ENCODE data around the gene MMP21.

The MMP21 gene

DNA sequence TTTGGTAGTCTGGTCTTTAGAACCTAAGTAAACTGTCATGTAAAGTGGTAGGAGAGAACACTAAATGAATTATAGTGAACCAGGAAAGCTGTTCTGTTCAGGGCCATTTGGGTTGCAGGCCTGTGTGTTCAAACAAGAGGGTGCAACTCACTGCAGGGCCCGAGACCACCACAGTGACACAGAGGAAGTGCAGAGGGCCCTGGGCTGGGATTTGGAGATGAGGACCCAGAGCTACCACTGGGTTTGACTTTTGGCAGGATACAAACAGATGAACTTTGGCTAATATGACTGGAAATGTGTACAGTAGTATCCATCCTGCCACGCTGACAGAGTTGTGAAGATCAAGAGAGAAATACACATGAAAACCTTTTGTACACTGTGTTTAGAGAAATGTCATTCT, 9.8 kb downstream of the MMP21 start:
- no peak for DNase-seq (ENCODE audit: low spot score)

DNA sequence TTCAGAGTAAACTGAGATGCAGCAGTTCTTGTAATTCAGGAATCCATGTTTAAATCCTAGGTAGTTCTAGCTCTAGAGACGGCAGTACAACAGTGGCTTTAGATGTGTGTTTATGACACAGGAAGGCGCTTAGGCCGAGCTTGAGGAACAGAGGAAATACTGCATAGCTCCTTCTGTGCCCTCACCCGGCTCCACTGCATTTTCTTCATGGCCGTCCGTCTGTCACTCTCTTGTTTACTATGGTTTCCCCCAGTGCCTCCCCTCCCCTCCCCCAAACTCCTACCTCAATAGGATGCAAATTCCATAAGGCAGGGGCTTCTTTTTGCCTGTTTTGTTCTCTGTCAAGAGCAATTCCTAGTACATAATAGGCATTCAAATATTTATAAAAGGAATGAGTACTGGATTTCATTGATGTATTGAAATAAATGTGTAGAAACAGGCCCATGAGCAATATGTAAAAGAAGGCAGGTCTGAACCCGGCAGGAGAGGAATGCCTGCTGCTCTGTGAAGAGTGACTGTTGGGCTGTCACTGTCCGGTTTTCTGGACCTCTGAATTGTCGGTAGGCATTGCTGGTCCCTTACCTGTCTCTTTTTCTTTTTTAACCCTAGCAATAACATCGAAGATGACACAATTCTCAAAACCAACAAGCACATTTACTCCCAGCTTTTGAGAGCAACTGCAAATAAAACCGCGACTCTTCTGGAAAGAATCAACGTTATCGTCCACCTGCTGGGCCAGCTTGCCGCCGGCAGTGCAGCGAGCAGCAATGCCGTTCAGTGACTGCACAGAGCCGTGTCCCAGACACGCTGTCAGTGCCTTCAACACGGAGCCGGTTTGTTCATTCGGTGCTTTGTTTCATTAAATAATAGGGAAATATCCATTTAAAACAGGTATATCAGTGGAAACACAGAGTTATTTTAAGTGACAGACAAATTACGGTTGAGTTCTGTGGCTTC, 12.7 kb downstream of the MMP21 start:
- peak; percentile 31 for DNase-seq (ENCODE audit: low spot score)

DNA sequence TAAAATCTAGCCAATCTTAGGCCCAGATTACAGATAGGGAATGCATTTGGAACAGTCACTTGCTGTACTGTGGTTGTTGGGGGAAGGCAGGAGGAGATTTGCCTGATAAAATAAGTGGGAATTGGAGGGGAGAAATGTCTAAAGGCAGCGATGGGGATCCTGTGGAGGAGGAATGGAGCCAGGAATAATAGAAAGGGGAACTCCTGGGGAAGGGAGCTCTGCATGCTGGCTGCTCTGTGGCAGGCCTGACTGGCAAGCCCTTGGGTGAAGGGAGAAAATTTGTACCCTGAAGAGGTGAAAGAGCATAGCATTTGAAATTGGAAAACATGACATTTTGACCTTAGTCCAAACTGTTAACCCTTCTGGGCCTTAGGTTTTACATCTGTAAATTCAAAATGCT, 13.7 kb downstream of the MMP21 start:
- DNase-seq (ENCODE audit: low spot score), result no peak

DNA sequence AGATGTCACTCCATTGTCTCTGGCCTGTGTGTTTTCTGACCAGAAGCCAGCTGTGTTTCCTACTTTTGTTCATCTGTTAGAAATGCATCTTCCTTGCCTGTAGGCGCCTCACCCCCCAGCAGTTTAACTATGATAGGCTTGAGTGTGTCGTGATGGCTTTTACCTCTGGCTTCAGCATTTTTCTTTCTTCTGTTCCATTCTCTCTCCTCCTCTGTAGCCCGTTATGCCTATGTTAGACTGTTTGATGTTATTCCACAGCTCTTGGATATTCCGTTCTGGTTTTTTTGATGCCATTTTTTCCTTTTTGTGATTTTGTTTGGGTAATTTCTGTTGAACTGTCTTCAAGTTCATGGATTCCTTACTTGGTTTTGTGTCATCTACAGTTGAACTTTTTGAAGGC, 17.9 kb downstream of the MMP21 start:
- no peak for DNase-seq (ENCODE audit: low spot score)

DNA sequence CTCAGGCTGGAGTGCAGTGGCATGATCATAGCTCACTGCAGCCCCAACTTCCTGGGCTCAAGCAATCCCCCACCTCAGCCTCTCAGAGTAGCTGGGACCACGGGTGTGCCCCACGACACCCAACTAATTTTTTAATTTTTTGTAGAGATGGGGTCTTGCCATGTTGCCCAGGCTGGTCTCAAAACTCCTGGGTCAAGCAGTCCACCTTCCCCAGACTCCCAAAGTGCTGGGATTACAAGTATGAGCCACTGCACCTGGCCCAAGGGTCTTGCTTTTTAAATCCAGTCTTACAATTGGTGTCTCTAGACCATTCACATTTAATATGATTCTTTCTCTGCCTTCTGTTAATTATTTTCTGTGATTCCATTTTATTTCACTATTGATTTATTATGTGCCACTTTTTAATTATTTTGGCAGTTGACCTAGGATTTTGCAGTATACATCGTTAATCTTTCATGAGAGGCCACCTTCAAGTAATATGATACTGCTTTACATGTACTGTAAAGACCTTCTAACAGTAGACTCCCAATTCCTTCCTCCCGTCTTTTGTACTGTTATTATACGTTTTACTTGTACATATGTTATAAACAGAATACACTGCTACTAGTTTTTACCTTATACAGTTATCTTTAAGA, 18.7 kb downstream of the MMP21 start:
- no peak for DNase-seq (ENCODE audit: low spot score)

DNA sequence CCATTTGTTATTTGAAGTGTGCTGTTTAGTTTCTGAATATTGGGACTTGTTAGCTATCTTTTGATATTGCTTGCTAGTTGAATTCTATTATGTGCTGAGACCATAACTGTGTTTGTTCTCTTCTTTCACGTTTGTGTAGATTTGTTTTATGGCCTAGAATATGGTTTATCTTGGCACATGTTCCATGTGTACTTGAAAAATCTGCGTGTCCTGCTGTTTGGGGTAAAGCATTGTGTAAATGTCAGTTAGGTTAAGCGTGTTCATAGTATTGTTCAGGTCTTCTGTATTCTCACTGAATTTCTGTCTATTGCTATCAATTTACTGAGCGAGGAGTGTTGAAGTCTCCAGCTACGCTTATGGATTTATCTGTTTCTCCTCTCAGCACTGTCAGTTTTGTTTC, 19.4 kb downstream of the MMP21 start:
- no peak for DNase-seq (ENCODE audit: low spot score)

DNA sequence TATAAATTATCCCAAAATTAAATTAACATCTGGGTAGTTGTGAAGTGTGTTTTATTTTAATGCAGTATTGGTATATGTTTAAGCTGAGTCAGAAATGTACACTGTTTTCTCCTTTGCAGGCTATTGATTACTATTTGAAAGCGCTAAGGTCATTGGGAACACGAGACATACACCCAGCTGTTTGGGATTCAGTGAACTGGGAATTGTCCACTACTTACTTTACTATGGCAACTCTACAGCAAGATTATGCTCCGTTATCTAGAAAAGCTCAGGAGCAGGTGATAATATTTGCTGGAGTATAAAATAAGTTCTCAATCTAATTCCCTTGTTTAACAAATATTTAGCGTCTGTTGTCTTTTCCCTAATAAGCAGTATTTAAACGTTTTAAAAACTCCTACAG, 28.2 kb downstream of the MMP21 start:
- no peak for DNase-seq (ENCODE audit: low spot score)

DNA sequence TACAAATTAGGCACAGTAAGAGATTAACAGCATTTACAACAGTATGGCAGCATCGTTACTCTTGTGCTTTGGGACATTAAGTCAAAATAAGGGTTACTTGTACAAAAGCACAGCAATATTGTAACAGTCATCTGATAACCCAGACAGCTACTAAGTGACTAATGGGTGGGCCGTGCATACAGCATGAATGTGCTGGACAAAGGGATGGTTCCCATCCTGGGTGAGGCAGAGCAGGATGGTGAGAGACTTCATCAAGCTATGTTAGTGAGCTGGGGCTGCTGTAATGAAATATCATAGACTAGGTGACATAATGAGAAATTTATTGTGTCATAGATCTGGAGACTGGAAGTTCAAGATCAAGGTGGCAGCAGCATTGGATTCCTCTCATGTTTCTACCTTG, 30.7 kb downstream of the MMP21 start:
- DNase-seq (ENCODE audit: low spot score), result no peak

DNA sequence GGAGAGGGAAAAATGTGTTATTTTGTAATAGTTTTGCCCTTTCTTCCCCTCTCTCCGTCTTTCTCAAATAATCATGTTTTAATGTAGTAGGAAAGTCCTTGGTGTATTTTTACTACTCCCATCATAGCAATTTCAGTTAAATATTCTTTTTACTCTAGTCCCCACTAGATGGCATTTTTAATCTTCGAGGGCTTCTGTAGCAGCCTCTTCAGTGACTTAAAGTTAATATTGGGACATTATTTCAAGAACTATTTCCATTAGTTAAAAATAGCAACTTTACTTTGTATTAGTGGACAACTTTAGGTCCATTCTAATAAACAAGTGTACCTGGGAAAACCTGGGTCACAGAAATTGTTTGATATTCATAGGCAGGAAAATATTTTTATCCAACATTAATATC, 33.2 kb downstream of the MMP21 start:
- no peak for DNase-seq (ENCODE audit: low spot score)

DNA sequence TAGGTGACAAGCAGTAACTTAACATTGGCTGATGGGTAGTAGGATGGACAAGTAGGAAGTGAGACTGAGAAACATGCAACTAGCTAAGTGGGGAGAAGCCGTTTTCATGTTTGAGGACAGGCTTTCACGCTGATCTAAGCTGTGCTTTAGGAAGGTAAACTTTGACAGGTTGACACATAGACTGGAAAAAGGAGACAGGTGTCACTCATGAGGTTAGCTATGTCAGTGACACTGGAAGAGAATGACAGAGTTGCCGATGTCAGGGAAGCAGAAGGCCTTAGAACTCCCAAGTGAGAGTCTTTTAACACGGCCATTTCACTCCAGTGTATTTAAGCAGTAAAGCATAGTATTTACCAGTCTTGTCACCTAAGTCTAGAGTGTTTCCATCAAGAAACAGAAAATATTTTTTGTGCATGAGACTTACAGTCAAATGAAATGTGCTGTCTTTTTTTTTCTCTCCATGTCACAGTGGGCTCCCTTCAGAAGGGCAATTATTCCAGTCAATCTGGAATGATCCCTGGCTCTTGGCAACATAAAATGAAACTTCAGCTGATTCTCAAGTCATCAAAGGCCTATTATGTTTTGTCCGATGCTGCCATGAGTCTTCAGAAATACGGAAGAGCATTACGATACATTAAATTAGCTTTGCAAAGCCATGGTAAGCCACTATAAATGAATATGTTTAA, 35.5 kb downstream of the MMP21 start:
- no peak for DNase-seq (ENCODE audit: low spot score)

DNA sequence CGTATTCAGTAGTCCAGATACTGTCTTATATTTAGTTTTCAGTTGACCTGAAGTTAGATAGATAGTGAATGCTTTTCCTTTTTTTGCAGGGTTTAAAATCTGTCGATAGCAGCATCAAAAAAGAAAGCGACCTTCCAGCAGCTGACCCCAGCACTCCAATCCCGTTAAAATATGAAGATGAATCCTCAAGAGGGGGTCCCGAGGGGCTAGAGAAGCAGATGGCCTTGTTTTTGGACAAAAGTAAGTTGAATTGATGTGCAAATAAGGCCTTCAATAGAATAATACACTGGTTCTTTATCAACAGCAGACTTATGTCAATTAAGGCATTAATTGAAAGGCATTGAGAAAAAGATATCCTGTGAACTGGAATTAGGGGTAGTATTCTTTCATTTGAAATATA, 37.4 kb downstream of the MMP21 start:
- no peak for DNase-seq (ENCODE audit: low spot score)

DNA sequence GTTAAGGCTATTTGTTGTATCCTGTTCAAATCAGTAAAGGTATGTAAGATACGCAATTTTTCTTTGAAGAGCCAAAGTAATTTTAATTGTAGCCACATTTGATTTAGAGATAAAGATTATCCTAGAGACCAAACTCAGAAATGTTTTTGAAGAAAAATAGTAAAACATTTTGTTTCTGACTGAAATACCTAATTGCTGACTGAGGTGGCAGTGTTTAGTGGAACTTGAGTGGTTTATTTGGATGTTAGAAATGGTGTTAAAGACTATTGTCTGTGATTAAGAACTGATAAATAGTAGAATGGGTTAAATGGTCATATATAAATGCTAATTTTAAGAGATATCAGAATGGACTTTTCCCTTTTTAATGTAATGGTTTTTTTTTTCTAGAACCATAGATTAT, 40.8 kb downstream of the MMP21 start:
- DNase-seq (ENCODE audit: low spot score), result no peak

DNA sequence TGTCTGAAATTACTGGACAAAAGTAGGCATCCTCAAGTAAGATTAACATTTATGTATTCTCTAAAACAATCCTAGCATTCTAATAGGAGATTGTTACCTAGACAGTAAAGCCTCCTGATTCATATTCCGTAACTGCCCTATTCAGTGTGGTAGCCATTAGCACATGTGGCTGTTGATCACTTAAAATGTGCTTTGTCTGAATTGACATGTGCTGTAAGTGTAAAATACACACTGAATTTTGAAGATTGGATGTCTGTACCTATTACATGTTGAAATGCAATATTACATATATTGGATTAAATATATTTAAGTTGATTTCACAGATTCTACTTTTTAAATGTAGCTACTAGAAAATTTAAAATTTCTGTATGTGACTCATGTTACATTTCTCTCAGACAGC, 41.5 kb downstream of the MMP21 start:
- no peak for DNase-seq (ENCODE audit: low spot score)

DNA sequence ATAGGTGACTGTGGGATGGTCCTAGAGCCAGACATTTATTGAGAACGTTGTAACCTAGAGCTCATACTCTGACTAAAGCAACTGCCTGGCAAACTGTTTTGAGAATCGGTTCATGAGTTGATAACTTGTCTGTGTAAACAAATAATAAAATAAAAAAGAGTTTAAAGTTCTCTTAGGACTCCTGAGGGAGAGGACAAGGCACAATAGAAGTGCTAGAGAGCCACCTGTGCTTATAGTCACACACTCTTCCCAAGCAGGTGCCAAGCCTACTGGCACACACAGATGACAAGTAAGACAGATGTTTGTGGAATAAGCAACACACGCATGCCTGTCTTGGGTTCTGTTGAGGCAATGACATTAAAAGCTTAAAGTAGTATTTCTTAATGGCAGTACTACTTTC, 48.2 kb downstream of the MMP21 start:
- DNase-seq (ENCODE audit: low spot score), result no peak

DNA sequence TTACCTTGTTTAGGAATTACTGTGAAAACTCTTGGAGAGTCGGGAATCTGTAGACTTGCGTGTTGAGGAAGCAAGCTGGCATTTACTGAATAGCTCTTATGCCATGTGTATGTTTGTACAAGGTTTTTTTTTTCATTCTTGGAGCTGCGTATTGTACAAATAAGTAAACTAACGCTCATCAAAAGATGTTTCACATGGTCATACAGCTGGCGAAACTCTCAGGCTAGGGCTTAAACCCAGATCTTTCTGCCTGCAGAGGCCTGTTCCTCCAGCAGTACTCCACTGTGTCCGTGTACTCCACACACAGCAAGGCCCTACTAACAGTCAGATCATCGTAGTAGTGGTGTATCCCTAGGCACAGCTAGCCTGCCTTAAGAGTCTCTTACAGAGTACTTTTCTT, 48.7 kb downstream of the MMP21 start:
- no peak for DNase-seq (ENCODE audit: low spot score)

DNA sequence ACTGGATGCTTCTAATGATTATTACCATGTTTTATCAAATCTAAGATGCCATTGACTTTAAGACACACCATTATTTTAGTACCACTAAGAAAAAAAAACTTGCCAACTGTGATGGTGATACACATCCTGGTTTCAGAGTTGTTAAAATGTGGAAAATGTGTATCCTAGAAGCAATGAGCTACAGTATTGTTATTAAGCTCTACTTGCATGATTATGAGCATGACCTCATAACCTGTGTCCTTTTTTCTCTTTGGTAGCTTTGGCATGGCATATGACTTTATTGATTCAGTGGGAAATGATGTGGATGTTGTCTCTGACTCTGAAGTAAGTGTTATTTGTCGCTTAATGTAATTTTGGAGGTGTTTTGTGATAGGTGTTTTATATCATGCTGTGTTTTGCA, 52.8 kb downstream of the MMP21 start:
- DNase-seq (ENCODE audit: low spot score), result no peak

DNA sequence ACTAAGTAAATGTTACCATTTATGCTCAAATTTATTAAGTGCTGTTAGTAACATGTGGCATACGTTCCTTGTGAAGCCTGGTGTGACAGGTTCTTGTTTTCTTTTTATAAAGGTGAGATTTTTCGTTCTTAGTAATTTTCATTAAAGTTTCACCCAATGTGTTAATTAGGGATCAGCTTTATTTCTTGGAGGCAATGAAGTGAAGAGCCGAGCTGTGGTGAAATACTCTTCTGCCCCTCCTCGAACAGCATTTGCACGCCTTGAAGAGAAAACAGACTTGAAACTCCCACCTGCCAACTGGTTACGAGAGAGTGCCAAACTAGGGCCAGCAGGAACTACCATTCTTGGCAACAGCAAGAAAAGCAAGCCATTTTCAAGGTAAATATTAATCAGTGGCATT, 54.6 kb downstream of the MMP21 start:
- no peak for DNase-seq (ENCODE audit: low spot score)

DNA sequence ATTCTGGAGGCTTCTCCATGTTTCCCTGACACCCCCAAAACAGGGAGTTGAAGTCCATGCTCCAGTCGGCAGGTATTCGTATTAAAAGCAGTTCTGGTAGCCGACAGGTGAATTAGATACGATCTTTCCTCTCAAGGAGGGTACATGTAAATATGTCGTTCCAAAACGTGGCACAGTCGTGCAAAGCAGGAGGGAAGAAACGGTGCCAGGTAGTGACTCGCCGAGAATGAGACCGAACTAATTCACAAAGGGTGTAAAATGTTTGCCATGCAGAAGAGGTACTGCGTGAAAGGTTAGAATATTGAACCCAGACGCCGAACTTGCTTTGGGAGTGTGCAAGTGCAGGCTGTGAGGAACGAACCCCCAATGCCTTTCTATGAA, 55.6 kb downstream of the MMP21 start:
- DNase-seq (ENCODE audit: low spot score), result no peak

DNA sequence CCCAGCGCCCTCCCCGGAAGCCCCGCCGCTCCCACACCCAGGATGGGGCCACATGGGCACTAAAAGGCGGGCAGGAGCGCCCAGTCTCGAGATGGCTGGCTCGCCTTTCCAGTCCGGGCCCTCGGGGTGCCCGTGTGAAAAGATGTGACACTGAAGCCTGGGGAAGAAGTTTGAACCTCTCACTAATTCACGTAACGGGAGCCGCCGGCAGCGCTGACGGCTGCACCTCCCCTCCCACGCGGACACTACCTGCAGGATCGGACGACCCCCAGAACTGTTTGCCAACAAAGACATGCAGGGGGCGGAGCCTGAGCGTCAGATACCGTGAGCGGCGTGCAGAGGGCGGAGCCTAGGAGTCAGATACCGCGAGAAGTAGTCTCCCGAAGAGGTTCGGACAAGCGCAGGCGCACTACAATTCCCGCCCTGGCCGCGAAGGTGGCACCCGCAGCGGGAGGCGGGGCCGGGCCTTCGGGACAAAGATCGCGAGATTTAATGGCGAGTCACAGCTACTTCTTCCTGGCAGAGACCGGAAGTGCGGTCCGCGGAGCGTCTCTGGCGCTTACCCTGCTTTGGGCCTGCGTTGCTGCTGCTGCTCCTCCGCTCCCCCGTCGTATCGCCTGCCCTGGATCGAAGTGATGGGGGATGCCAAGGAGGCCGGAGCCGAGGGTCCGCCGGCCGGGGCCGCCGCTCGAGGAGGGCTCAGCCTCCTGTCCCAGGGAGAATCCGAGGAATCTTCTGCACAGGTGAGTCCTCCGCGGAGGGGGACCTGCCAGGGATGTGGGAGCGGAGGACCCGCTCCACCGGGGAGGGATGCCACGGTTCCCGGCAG, 56.2 kb downstream of the MMP21 start, which contains the start of gene EDRF1:
Gene EDRF1, plus strand, starts transcription at position 537 of the 829 bp plus-strand sequence. Its CDS starts 99 bp downstream, at position 636.
- peak; percentile 97 for DNase-seq (ENCODE audit: low spot score)
